MM.1S (cell line): ENCODE results near the gene PDE4B.

ENCODE experiments used
- EZH2phosphoT487 ChIP-seq: fragments of 300-600 bp; sonication (generic); IDR thresholded peaks from 2 replicates; pipeline ENCODE4 v1.6.1; 2018; ENCODE audit warnings: antibody characterized with exemption, low read length
- TF ChIP-seq, protein P1 (sequence below): fragments of 300-600 bp; sonication (generic); IDR thresholded peaks from 2 replicates; pipeline ENCODE4 v1.5.1; 2016; ENCODE audit warnings: antibody characterized with exemption, low read length, mixed read lengths

DNA sequence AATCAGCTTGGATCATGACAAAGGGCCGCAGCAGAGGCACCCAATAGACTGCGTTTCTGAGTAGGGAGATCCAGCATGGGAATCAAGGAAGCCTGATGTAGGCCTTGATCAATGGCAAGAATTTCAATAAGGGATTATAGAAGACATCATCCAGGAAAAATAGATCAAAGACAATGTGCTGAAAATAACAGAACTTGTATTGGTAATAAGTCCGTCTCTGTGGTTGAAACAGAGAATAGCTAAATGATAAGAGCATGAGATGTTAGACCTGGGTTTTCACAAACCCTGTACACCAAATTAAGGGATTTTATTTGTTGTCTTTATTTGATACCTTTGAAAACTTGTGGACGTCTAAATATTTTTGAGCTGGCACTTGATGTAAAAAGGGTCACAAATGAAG is 513.2 kb downstream of the PDE4B start:
- TF ChIP-seq, protein P1, sequence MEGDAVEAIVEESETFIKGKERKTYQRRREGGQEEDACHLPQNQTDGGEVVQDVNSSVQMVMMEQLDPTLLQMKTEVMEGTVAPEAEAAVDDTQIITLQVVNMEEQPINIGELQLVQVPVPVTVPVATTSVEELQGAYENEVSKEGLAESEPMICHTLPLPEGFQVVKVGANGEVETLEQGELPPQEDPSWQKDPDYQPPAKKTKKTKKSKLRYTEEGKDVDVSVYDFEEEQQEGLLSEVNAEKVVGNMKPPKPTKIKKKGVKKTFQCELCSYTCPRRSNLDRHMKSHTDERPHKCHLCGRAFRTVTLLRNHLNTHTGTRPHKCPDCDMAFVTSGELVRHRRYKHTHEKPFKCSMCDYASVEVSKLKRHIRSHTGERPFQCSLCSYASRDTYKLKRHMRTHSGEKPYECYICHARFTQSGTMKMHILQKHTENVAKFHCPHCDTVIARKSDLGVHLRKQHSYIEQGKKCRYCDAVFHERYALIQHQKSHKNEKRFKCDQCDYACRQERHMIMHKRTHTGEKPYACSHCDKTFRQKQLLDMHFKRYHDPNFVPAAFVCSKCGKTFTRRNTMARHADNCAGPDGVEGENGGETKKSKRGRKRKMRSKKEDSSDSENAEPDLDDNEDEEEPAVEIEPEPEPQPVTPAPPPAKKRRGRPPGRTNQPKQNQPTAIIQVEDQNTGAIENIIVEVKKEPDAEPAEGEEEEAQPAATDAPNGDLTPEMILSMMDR = no peak
- no peak for TF ChIP-seq EZH2phosphoT487
